Kidney epithelial cell (primary cell): ENCODE results near the gene SLC25A24. TPM values are rescaled to one million over a fixed set of nuclear protein-coding genes. Genes with fewer than 3 reads are reported as not detected.

ENCODE experiments used
- DNase-seq: peaks from one replicate; pipeline ENCODE4 v3.0.0-alpha.2; 2010; ENCODE audit warnings: low read depth
- H3K27me3 ChIP-seq: 2 replicates; pipeline ENCODE4 v1.6.0; 2011; ENCODE audit warnings: low read length; ENCODE audit not compliant: control insufficient read depth, insufficient read depth
- H3K36me3 ChIP-seq: 2 replicates; pipeline ENCODE4 v1.5.1; 2011; ENCODE audit warnings: low read length; ENCODE audit not compliant: control insufficient read depth, insufficient read depth
- H3K4me3 ChIP-seq: 2 replicates; pipeline ENCODE4 v1.5.1; 2011; ENCODE audit warnings: low read depth, mild to moderate bottlenecking, control low read depth, low read length
- CTCF ChIP-seq: IDR thresholded peaks from 2 replicates; pipeline ENCODE4 v1.5.1; 2011; ENCODE audit warnings: mild to moderate bottlenecking, moderate library complexity, low read length, control low read depth, inconsistent platforms; ENCODE audit not compliant: insufficient read depth, poor library complexity, severe bottlenecking
- total RNA-seq: library from RNA; depleted of rRNA; stranded (reverse); fragments of >200 nt; gene quantifications from 2 replicates; pipeline ENCODE4 v1.2.3, GENCODE V29; 2015

SLC25A24 gene
- total RNA-seq, 1 donor from 2014 or later: 66.6 TPM

DNA sequence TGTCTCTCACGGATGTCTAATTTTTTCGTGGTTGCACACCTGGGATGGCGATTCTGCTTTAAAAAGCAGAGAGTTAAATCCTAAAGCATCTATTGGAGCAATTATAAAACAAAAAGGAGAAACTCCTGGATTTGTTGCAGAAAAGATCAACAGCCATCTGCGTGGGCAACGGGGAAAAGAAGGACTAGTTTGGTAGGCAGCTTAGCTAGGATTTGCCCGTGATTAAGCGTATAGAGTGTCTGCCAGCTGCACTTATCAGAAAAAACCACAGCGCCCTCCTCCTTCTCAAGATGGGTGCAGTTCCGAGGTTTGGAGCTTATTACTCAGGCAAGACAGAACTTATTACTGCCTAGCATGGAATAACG lies 526 bp upstream of the SLC25A24 start:
- H3K27me3 ChIP-seq: no peaks in the 10 kb centered on the region
- DNase-seq: peak; percentile 50
- peak; percentile 31 for TF ChIP-seq CTCF
- H3K36me3 ChIP-seq: no peaks in the 10 kb centered on the region
- peak overlapping the region; percentile 98 for H3K4me3 ChIP-seq

DNA sequence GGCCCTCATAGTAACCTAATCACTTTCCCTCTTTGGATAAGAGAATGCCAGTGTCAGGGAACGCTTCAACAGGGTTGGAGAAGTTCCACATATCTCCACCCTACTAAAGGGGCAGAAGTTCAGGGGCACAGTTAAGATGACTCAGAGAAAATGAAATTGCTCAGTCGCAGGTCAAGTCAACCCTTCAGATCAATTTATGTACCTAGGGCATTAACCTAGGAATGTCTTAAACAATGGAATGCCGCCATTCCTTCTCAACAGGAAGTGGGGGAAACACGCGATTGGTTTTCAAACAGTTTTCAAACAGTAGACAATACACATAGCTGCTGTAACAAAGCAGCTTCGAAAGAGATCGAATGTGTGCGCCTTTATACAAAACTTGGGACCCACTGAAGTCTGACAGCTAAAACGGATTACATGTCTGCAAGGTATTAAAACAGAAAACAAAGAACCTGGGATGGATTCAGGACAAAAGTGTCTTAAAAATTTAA lies 897 bp downstream of the SLC25A24 start:
- no peaks in the 10 kb centered on the region for H3K27me3 ChIP-seq
- H3K4me3 ChIP-seq: peak overlapping the region; percentile 98
- H3K36me3 ChIP-seq: no peaks in the 10 kb centered on the region
- no peak for TF ChIP-seq CTCF
- peak; percentile 19 for DNase-seq

- no peak for TF ChIP-seq CTCF
- Histone ChIP-seq H3K4me3 (no peak overlapping the region), H3K27me3 (no peaks in the 10 kb centered on the region), H3K36me3 (no peaks in the 10 kb centered on the region)
- no peak for DNase-seq
Observed at GRCh38 chr1:108194051-108194450, 6.1 kb downstream of the SLC25A24 start.

DNA sequence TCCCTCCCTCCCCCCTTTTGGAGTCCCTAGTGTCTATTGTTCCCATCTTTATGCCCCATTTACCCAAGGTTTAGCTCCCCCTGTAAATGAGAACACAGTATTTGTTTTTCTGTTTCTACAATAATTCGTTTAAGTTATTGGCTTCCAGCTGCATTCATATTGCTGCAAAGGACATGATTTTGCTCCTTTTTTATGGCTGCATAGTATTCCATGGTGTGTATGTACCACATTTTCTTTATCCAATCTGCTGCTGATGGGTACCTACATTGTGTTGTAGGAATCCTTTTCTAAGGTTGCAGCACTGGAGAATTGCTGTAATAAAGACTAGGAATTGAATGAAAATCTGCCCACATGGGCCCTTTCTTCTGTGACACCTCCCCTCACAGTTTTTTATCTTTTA lies 6.8 kb downstream of the SLC25A24 start:
- no peak for TF ChIP-seq CTCF
- Histone ChIP-seq H3K36me3 (no peaks in the 10 kb centered on the region), H3K4me3 (no peak overlapping the region), H3K27me3 (no peaks in the 10 kb centered on the region)
- no peak for DNase-seq

- H3K27me3 ChIP-seq: no peaks in the 10 kb centered on the region
- H3K36me3 ChIP-seq: no peaks in the 10 kb centered on the region
- no peak for DNase-seq
- TF ChIP-seq CTCF: no peak
- H3K4me3 ChIP-seq: no peak overlapping the region
Observed at GRCh38 chr1:108192581-108192980, 7.6 kb downstream of the SLC25A24 start.

DNA sequence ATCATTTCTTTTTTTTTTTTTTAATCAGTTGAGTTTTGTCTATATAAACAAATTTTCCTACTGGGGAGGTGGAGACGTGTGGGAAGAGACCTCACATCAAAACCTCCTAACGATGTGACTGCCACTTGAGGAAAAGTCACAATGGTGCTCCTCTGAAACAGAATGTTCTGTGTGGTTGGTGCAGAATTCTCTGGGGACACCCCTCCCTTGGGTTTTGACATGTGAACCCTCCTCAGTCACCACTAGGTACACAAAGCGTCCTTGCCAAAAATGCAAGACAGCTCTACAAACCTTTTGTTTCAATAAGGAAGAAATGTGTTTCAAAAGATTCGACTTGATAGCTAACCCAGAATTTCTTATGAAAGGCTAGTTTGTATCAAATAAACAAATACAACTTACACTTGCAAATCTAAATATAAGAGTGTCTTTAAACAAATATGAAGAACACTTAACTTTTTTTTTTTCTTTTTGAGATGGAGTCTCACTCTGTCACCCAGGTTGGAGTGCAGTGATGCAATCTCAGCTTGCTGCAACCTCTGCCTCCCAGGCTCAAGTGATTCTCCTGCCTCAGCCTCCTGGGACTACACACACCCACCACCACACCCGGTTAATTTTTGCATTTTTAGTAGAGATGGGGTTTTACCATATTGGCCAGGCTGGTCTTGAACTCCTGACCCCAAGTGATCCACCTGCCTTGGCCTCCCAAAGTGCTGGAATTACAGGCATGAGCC lies 9.3 kb downstream of the SLC25A24 start:
- TF ChIP-seq CTCF: no peak
- H3K27me3 ChIP-seq: no peaks in the 10 kb centered on the region
- H3K36me3 ChIP-seq: no peaks in the 10 kb centered on the region
- DNase-seq: no peak
- H3K4me3 ChIP-seq: no peak overlapping the region
